Measurements from ENCODE around the gene NLRP3. TPM values are rescaled to one million over a fixed set of nuclear protein-coding genes. Genes with fewer than 3 reads are reported as not detected.

Gene NLRP3
- total RNA-seq, 1 experiment from 2014 or later: not detected

DNA sequence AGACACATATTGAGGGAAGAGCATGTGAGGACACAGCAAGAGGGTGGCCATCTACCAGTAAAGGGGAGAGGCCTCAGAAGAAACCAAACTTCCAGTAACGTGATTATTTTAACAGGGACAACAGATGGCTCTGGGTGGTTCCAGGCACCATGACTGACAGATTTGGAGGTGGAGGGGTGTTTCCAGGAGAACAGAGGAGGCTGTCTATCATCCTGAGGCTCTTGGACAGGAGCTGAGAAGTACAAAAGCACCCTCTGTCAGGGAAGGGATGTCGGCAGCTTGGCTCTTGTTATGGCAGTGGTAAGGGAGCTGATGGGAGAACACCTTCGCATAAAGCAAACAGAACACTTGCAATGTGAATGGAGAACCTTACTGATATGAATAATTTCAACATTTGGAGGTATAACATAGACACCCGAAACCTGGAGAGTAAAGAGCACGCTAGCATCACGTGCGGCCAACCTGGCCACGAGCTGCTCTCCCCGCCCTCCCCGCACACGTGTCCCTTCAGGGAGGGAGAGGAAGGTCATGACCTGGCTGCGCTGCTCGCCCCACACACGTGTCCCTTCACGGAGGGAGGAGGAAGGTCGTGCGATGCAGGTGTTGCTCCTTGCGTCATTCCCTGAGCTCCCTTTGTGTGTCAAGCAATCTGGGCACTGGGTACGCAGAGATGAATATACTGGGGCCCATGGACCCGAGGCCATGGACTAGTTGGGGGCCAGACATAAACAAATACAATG is 37.5 kb upstream of the NLRP3 start:
- TF ChIP-seq SRF (IDR thresholded peaks at IDR 0.05; ENCODE audit: low read depth): no peak
- no peak for TF ChIP-seq CEBPB (IDR thresholded peaks at IDR 0.05; ENCODE audit: low read depth)
- no peak for TF ChIP-seq ZNF274 (IDR thresholded peaks at IDR 0.05; ENCODE audit: low read depth, low read length)
- no peak for TF ChIP-seq POLR2AphosphoS5 (IDR thresholded peaks at IDR 0.05; ENCODE audit: low read depth, low read length)
- no peak for TF ChIP-seq SP1 (IDR thresholded peaks at IDR 0.05; ENCODE audit: low read depth)
- TF ChIP-seq RAD21 (IDR thresholded peaks at IDR 0.05; ENCODE audit: low read depth): no peak
- DNase-seq (ENCODE audit: low read depth, low spot score) (no peak), ATAC-seq (no peak)
- no peak overlapping the region for H3K4me3 ChIP-seq (replicated peaks in 1 of 2; ENCODE audit: low read depth in 1 of 2, low read length in 2 of 2)
- H3K27ac ChIP-seq (ENCODE audit: low read depth, low read length): no peak overlapping the region
- ChIA-PET RAD21 (ENCODE audit: low non-redundant PET in 1 of 2, low total read pairs in 2 of 2, uncharacterized antibody in 2 of 2, unreplicated experiment in 2 of 2) (no interaction called here), CTCF (no interaction called here), POLR2A (no interaction called here)
- no peaks in the 10 kb centered on the region for H3K4me1 ChIP-seq (ENCODE audit: control insufficient read depth in 1 of 2, insufficient read depth in 2 of 2, low read length in 2 of 2)
- no peak overlapping the region for H2AFZ ChIP-seq (ENCODE audit: low read depth, low read length, poor library complexity, severe bottlenecking)
- H3K79me2 ChIP-seq (ENCODE audit: insufficient read depth, low read length): no peaks in the 10 kb centered on the region
- no peaks in the 10 kb centered on the region for H3K9me2 ChIP-seq (ENCODE audit: insufficient read depth)
- intact Hi-C loops (cut with micrococcal nuclease): no loop called here
- no TSS peak for BruUV-seq (replicated peaks)
- no peaks in the 10 kb centered on the region for H4K20me1 ChIP-seq (ENCODE audit: insufficient read depth)
- H3K9ac ChIP-seq (ENCODE audit: low read length): no peak overlapping the region
- H3K4me2 ChIP-seq (ENCODE audit: low read length): no peak overlapping the region
- H3K36me3 ChIP-seq (ENCODE audit: control insufficient read depth in 1 of 2, insufficient read depth in 2 of 2, low read length in 2 of 2): no peaks in the 10 kb centered on the region
- H3K27me3 ChIP-seq (ENCODE audit: insufficient read depth, low read length): no peaks in the 10 kb centered on the region
- no peaks in the 10 kb centered on the region for H3K9me3 ChIP-seq (ENCODE audit: control insufficient read depth in 1 of 2, insufficient read depth in 1 of 2, low read depth in 1 of 2, low read length in 2 of 2)

DNA sequence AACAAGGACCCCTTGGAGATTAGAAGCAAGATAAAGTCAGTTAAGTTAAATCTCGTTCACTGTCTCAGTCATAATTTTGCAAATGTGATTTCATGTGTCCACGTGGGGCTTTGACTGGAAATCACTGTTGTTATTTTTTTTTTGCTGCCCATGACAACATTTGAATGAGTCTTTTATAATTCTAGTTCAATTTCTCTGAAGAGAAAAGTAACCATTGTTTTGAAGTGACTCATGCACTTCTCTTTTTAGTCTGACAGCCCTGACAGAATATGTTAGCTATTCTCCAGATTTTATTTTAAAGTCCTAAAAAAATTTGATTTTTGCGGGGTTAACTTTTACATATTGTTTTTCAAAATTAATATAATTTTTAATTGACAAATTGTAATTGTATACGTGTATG is 30.7 kb upstream of the NLRP3 start:
- RAD21 ChIA-PET (ENCODE audit: low non-redundant PET in 1 of 2, low total read pairs in 2 of 2, uncharacterized antibody in 2 of 2, unreplicated experiment in 2 of 2): no interaction called here
- ATAC-seq: no peak
- no peak for TF ChIP-seq ELF1 (IDR thresholded peaks at IDR 0.05; ENCODE audit: borderline replicate concordance, low read depth)
- TF ChIP-seq ZNF274 (IDR thresholded peaks at IDR 0.05; ENCODE audit: low read depth, low read length): no peak
- TF ChIP-seq TCF7L2 (IDR thresholded peaks at IDR 0.05; ENCODE audit: borderline replicate concordance, extremely low read depth, insufficient read depth, insufficient read length): no peak
- TF ChIP-seq SRF (IDR thresholded peaks at IDR 0.05; ENCODE audit: low read depth): no peak
- TF ChIP-seq POLR2A (IDR thresholded peaks at IDR 0.05; ENCODE audit: borderline replicate concordance, extremely low read depth, insufficient read depth, insufficient read length): no peak
- no peak for TF ChIP-seq YY1 (IDR thresholded peaks at IDR 0.05; ENCODE audit: extremely low read depth, insufficient replicate concordance, low read depth, low read length)
- TF ChIP-seq SP1 (IDR thresholded peaks at IDR 0.05; ENCODE audit: low read depth): no peak
- TF ChIP-seq, protein P1, sequence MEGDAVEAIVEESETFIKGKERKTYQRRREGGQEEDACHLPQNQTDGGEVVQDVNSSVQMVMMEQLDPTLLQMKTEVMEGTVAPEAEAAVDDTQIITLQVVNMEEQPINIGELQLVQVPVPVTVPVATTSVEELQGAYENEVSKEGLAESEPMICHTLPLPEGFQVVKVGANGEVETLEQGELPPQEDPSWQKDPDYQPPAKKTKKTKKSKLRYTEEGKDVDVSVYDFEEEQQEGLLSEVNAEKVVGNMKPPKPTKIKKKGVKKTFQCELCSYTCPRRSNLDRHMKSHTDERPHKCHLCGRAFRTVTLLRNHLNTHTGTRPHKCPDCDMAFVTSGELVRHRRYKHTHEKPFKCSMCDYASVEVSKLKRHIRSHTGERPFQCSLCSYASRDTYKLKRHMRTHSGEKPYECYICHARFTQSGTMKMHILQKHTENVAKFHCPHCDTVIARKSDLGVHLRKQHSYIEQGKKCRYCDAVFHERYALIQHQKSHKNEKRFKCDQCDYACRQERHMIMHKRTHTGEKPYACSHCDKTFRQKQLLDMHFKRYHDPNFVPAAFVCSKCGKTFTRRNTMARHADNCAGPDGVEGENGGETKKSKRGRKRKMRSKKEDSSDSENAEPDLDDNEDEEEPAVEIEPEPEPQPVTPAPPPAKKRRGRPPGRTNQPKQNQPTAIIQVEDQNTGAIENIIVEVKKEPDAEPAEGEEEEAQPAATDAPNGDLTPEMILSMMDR (IDR thresholded peaks at IDR 0.05 in 2 of 3, conservative IDR thresholded peaks at IDR 0.05 in 1 of 3; ENCODE audit: borderline replicate concordance in 1 of 3, insufficient read depth in 1 of 3, low read depth in 2 of 3, low read length in 2 of 3): no peak
- no peak for TF ChIP-seq EZH2 (IDR thresholded peaks at IDR 0.05)
- TF ChIP-seq, protein P2, sequence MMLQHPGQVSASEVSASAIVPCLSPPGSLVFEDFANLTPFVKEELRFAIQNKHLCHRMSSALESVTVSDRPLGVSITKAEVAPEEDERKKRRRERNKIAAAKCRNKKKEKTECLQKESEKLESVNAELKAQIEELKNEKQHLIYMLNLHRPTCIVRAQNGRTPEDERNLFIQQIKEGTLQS (IDR thresholded peaks at IDR 0.05): no peak
- no peak for TF ChIP-seq EZH2phosphoT487 (IDR thresholded peaks at IDR 0.05; ENCODE audit: borderline replicate concordance)

More for the DNA sequence above, 30.7 kb upstream of the NLRP3 start:
- Histone ChIP-seq H3K9me3 (ENCODE audit: control insufficient read depth in 1 of 2, insufficient read depth in 1 of 2, low read depth in 1 of 2, low read length in 2 of 2) (no peaks in the 10 kb centered on the region), H3K9me2 (ENCODE audit: insufficient read depth) (no peaks in the 10 kb centered on the region), H4K20me1 (ENCODE audit: insufficient read depth) (no peaks in the 10 kb centered on the region), H3K9ac (ENCODE audit: low read length) (no peak overlapping the region), H3K4me3 (replicated peaks in 1 of 2; ENCODE audit: low read depth in 1 of 2, low read length in 2 of 2) (no peak overlapping the region), H3K79me2 (ENCODE audit: insufficient read depth, low read length) (no peaks in the 10 kb centered on the region), H3K27me3 (ENCODE audit: insufficient read depth, low read length) (no peaks in the 10 kb centered on the region), H3K27ac (ENCODE audit: low read depth, low read length) (no peak overlapping the region), H2AFZ (ENCODE audit: low read depth, low read length, poor library complexity, severe bottlenecking) (no peak overlapping the region), H3K4me1 (ENCODE audit: control insufficient read depth in 1 of 2, insufficient read depth in 2 of 2, low read length in 2 of 2) (no peaks in the 10 kb centered on the region), H3K36me3 (ENCODE audit: control insufficient read depth in 1 of 2, insufficient read depth in 2 of 2, low read length in 2 of 2) (no peaks in the 10 kb centered on the region), H3K4me2 (ENCODE audit: low read length) (no peak overlapping the region)
- no TSS peak for BruUV-seq (replicated peaks)
- no peak for DNase-seq (ENCODE audit: low read depth, low spot score)
- POLR2A ChIA-PET: no interaction called here
- intact Hi-C loops (cut with micrococcal nuclease): no loop called here
- CTCF ChIA-PET: interaction anchor here (1.2 kb wide), 1 partner anchor 13 kb away, joined by 3 read pairs; no protein-coding TSS in a partner anchor

Data from HCT116 (cell line).